Measurements from ENCODE around the gene WDR33.

The WDR33 gene

GRCh38 chr2:127739800-127740199, 71.2 kb downstream of the WDR33 start:
- ChIA-PET CTCF (interaction anchor here (0.6 kb wide), 1 partner anchor 26 kb away, joined by 3 read pairs; no protein-coding TSS in a partner anchor), POLR2A (no interaction called here)
- DNase-seq (ENCODE audit: extremely low spot score): no peak
- no peak for TF ChIP-seq ZNF384 (IDR thresholded peaks at IDR 0.05)
- no peak for TF ChIP-seq NFRKB (IDR thresholded peaks at IDR 0.05)
- TF ChIP-seq TARDBP (IDR thresholded peaks at IDR 0.05): no peak
- no peak for TF ChIP-seq SP1 (IDR thresholded peaks at IDR 0.05)
- no peak for TF ChIP-seq CTBP1 (IDR thresholded peaks at IDR 0.05; ENCODE audit: borderline replicate concordance)
- TF ChIP-seq BHLHE40 (IDR thresholded peaks at IDR 0.05; ENCODE audit: borderline replicate concordance): no peak
- no peak for TF ChIP-seq HDGF (IDR thresholded peaks at IDR 0.05; ENCODE audit: borderline replicate concordance)
- TF ChIP-seq FOXM1 (IDR thresholded peaks at IDR 0.05; ENCODE audit: borderline replicate concordance): no peak
- TF ChIP-seq ARNT (IDR thresholded peaks at IDR 0.05): no peak
- TF ChIP-seq PKNOX1 (IDR thresholded peaks at IDR 0.05): no peak
- TF ChIP-seq L3MBTL2 (conservative IDR thresholded peaks at IDR 0.05): no peak
- TF ChIP-seq FOXA1 (IDR thresholded peaks at IDR 0.05): no peak
- no peak for TF ChIP-seq FOXK2 (IDR thresholded peaks at IDR 0.05)
- no peak for TF ChIP-seq LEF1 (IDR thresholded peaks at IDR 0.05; ENCODE audit: borderline replicate concordance)
- no peak for TF ChIP-seq SUZ12 (IDR thresholded peaks at IDR 0.05)
- TF ChIP-seq ELF4 (IDR thresholded peaks at IDR 0.05): no peak

- TF ChIP-seq ELF4 (IDR thresholded peaks at IDR 0.05) (no peak), ZNF384 (IDR thresholded peaks at IDR 0.05) (no peak), FOXM1 (IDR thresholded peaks at IDR 0.05; ENCODE audit: borderline replicate concordance) (no peak), NFRKB (IDR thresholded peaks at IDR 0.05) (no peak)
- ChIA-PET POLR2A (no interaction called here), CTCF (no interaction called here)
- DNase-seq (ENCODE audit: extremely low spot score): no peak
Measured at GRCh38 chr2:127737892-127738291, 73.1 kb downstream of the WDR33 start.

- DNase-seq (ENCODE audit: extremely low spot score): no peak
- ChIA-PET CTCF (no interaction called here), POLR2A (no interaction called here)
- TF ChIP-seq FOXK2 (IDR thresholded peaks at IDR 0.05): no peak
- no peak for TF ChIP-seq FOXA1 (IDR thresholded peaks at IDR 0.05)
- no peak for TF ChIP-seq L3MBTL2 (conservative IDR thresholded peaks at IDR 0.05)
- no peak for TF ChIP-seq NFRKB (IDR thresholded peaks at IDR 0.05)
- no peak for TF ChIP-seq TARDBP (IDR thresholded peaks at IDR 0.05)
- TF ChIP-seq HDGF (IDR thresholded peaks at IDR 0.05; ENCODE audit: borderline replicate concordance): no peak
- no peak for TF ChIP-seq ARNT (IDR thresholded peaks at IDR 0.05)
- TF ChIP-seq PKNOX1 (IDR thresholded peaks at IDR 0.05): no peak
- no peak for TF ChIP-seq ELF4 (IDR thresholded peaks at IDR 0.05)
- TF ChIP-seq ZNF384 (IDR thresholded peaks at IDR 0.05): no peak
- no peak for TF ChIP-seq FOXM1 (IDR thresholded peaks at IDR 0.05; ENCODE audit: borderline replicate concordance)
- no peak for TF ChIP-seq LEF1 (IDR thresholded peaks at IDR 0.05; ENCODE audit: borderline replicate concordance)
- no peak for TF ChIP-seq SUZ12 (IDR thresholded peaks at IDR 0.05)
- no peak for TF ChIP-seq SP1 (IDR thresholded peaks at IDR 0.05)
Measured at GRCh38 chr2:127735537-127736399, 75.2 kb downstream of the WDR33 start.

- ChIA-PET CTCF (no interaction called here), POLR2A (no interaction called here)
- TF ChIP-seq PKNOX1 (IDR thresholded peaks at IDR 0.05): no peak
Measured at GRCh38 chr2:127735044-127735443, 75.9 kb downstream of the WDR33 start.

DNA sequence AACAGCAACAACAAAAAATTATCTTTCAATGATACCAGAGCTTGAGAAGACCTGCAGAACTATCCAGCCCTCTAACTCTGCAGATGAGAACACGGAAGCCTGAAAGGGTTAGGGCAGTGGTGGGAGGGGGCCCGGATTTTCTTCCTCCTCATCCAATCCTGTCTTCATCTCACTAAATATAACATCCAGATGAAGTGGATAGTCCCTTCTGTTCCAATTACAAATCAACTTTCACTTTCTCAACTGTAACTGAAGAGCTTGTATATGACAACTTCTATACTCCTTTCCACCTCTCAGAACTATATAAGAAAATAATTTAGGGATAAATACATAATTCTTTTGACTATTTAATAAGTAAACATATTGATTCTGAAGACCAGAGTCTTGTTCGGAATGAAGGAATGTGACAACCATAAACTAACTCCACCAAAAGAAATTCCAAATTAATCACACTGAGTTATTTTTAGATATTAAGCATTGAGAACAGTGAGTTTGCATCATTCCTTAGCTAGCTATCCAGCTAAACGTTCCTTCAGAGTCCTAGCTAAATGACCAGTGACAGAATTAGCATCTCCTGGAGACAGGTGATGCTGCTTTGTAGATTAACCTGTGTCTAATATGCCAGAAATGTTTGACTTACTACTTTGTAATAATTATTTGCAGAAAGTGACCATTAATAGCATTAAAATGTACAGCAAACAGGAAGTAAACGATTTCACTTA, 77.0 kb downstream of the WDR33 start:
- TF ChIP-seq TARDBP (IDR thresholded peaks at IDR 0.05) (no peak), NFRKB (IDR thresholded peaks at IDR 0.05) (no peak), FOXK2 (IDR thresholded peaks at IDR 0.05) (no peak), PKNOX1 (IDR thresholded peaks at IDR 0.05) (no peak), HDGF (IDR thresholded peaks at IDR 0.05; ENCODE audit: borderline replicate concordance) (no peak)
- CTCF ChIA-PET: interaction anchor here (0.6 kb wide), 1 partner anchor 355 kb away, joined by 4 read pairs; no protein-coding TSS in a partner anchor
- no peak for DNase-seq (ENCODE audit: extremely low spot score)
- POLR2A ChIA-PET: no interaction called here

More at GRCh38 chr2:127735044-127735443, 75.9 kb downstream of the WDR33 start:
- no peak for DNase-seq (ENCODE audit: extremely low spot score)
